Neural progenitor cell (in vitro differentiated cells): ENCODE data around the gene HKDC1. TPM values are rescaled to one million over a fixed set of nuclear protein-coding genes. Genes with fewer than 3 reads are reported as not detected.

Experiments used
- DNase-seq: peaks from one replicate; pipeline ENCODE4 v3.0.0-alpha.2; 2016; ENCODE audit warnings: low spot score
- H2AFZ ChIP-seq: fragments of 200-600 bp; sonication (generic); replicated peaks from 2 replicates; pipeline ENCODE4 v1.6.1; 2016; ENCODE audit warnings: antibody characterized with exemption
- H3F3A ChIP-seq: fragments of 200-600 bp; sonication (generic); 2 replicates; pipeline ENCODE4 v1.6.1; 2016; ENCODE audit warnings: antibody characterized with exemption, low read depth
- H3K27ac ChIP-seq: fragments of 200-600 bp; sonication (generic); 2 replicates; pipeline ENCODE4 v1.5.1; 2016; ENCODE audit warnings: mild to moderate bottlenecking
- H3K27me3 ChIP-seq: fragments of 200-600 bp; sonication (generic); 2 replicates; pipeline ENCODE4 v1.6.1; 2016; ENCODE audit warnings: mild to moderate bottlenecking, moderate library complexity
- H3K36me3 ChIP-seq: fragments of 200-600 bp; sonication (generic); 2 replicates; pipeline ENCODE4 v1.5.1; 2016
- H3K4me1 ChIP-seq: fragments of 200-600 bp; sonication (generic); 2 replicates; pipeline ENCODE4 v1.6.1; 2016; ENCODE audit warnings: mixed run types
- H3K4me2 ChIP-seq: fragments of 200-600 bp; sonication (generic); 2 replicates; pipeline ENCODE4 v1.6.1; 2016
- H3K4me3 ChIP-seq: fragments of 200-600 bp; sonication (generic); 2 replicates; pipeline ENCODE4 v1.5.1; 2016
- H3K79me2 ChIP-seq: fragments of 200-600 bp; sonication (generic); 2 replicates; pipeline ENCODE4 v1.6.1; 2016; ENCODE audit warnings: low read depth
- H3K9ac ChIP-seq: fragments of 200-600 bp; sonication (generic); 2 replicates; pipeline ENCODE4 v1.6.1; 2016
- H3K9me3 ChIP-seq: fragments of 200-600 bp; sonication (generic); 2 replicates; pipeline ENCODE4 v1.5.1; 2016; ENCODE audit warnings: low read depth
- H4K20me1 ChIP-seq: fragments of 200-600 bp; sonication (generic); 2 replicates; pipeline ENCODE4 v1.6.1; 2016; ENCODE audit warnings: low read depth
- H3K27ac Mint-ChIP-seq: 3 replicates; pipeline ENCODE4 v1.8.0; 2021; ENCODE audit warnings: mixed read lengths
- H3K27me3 Mint-ChIP-seq: 2 replicates; pipeline ENCODE4 v1.8.0; 2022; ENCODE audit warnings: low read depth, mild to moderate bottlenecking, inconsistent platforms, moderate library complexity, mixed read lengths; ENCODE audit not compliant: insufficient read depth
- H3K36me3 Mint-ChIP-seq: 3 replicates; pipeline ENCODE4 v1.8.0; 2021; ENCODE audit warnings: mixed read lengths
- H3K4me1 Mint-ChIP-seq: 3 replicates; pipeline ENCODE4 v1.8.0; 2021; ENCODE audit warnings: mixed read lengths
- H3K4me3 Mint-ChIP-seq: 3 replicates; pipeline ENCODE4 v1.8.0; 2021; ENCODE audit warnings: mild to moderate bottlenecking, moderate library complexity, mixed read lengths
- H3K9me3 Mint-ChIP-seq: 3 replicates; pipeline ENCODE4 v1.8.0; 2020; ENCODE audit warnings: mixed read lengths
- CTCF ChIP-seq: fragments of 200-600 bp; sonication (generic); IDR thresholded peaks from 2 replicates; pipeline ENCODE4 v1.5.1; 2017; ENCODE audit warnings: antibody characterized with exemption, mild to moderate bottlenecking
- EZH2 ChIP-seq: fragments of 200-600 bp; sonication (generic); IDR thresholded peaks from 2 replicates; pipeline ENCODE4 v1.6.1; 2017; ENCODE audit warnings: antibody characterized with exemption, mild to moderate bottlenecking, moderate library complexity
- EZH2phosphoT487 ChIP-seq: fragments of 200-600 bp; sonication (generic); IDR thresholded peaks from 2 replicates; pipeline ENCODE4 v1.6.1; 2017; ENCODE audit warnings: antibody characterized with exemption
- total RNA-seq: library from RNA; depleted of rRNA; stranded (reverse); fragments of >200 nt; gene quantifications from 2 replicates; pipeline ENCODE4 v1.2.3, GENCODE V29; 2015; ENCODE audit warnings: low replicate concordance

Gene HKDC1
- total RNA-seq, 1 donor from 2014 or later, result 0.30 TPM

DNA sequence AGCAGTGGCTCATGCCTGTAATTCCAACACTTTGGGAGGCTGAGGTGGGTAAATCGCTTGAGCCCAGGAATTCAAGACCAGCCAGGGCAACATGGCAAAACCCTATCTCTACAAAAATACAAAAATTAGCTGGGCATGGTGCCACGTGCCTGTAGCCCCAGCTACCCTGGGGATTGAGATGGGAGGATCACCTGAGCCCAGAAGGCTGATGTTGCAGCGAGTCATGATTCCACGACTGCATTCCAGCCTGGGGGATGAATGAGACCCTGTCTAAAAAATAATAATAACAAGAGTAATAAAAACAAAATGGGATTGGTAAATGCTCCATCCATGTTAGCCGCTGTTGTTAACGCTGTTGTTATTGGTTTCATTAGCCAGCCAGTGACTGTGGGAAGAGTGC lies 1.3 kb upstream of the HKDC1 start:
- no peak overlapping the region for H3K27ac Mint-ChIP-seq
- peaks cover 4% of the 10 kb centered on the region for H3K9me3 Mint-ChIP-seq
- H3K9ac ChIP-seq, result no peak overlapping the region
- TF ChIP-seq EZH2, result no peak
- H3K4me3 Mint-ChIP-seq, result no peak overlapping the region
- no peaks in the 10 kb centered on the region for H4K20me1 ChIP-seq
- H3K79me2 ChIP-seq, result no peaks in the 10 kb centered on the region
- H3K9me3 ChIP-seq, result no peaks in the 10 kb centered on the region
- no peaks in the 10 kb centered on the region for H3K27me3 ChIP-seq
- H3K27ac ChIP-seq, result no peak overlapping the region
- H3K4me1 ChIP-seq, result no peaks in the 10 kb centered on the region
- H3K36me3 Mint-ChIP-seq, result no peaks in the 10 kb centered on the region
- H2AFZ ChIP-seq, result no peak overlapping the region
- H3K4me2 ChIP-seq, result no peak overlapping the region
- DNase-seq, result no peak
- no peaks in the 10 kb centered on the region for H3F3A ChIP-seq
- no peak overlapping the region for H3K4me3 ChIP-seq
- H3K27me3 Mint-ChIP-seq, result peaks cover 2% of the 10 kb centered on the region
- H3K36me3 ChIP-seq, result no peaks in the 10 kb centered on the region
- peaks cover 8% of the 10 kb centered on the region for H3K4me1 Mint-ChIP-seq

- Histone ChIP-seq H3K4me3 (no peak overlapping the region), H4K20me1 (no peaks in the 10 kb centered on the region), H3F3A (no peaks in the 10 kb centered on the region), H3K36me3 (no peaks in the 10 kb centered on the region), H3K27ac (no peak overlapping the region), H3K4me2 (no peak overlapping the region), H3K79me2 (no peaks in the 10 kb centered on the region), H3K4me1 (no peaks in the 10 kb centered on the region), H3K9me3 (no peaks in the 10 kb centered on the region), H2AFZ (no peak overlapping the region), H3K27me3 (no peaks in the 10 kb centered on the region), H3K9ac (no peak overlapping the region)
- Mint-ChIP-seq H3K9me3 (no peaks in the 10 kb centered on the region), H3K27ac (no peak overlapping the region), H3K36me3 (no peaks in the 10 kb centered on the region), H3K4me3 (no peak overlapping the region), H3K27me3 (peaks cover 5% of the 10 kb centered on the region), H3K4me1 (peaks cover 15% of the 10 kb centered on the region)
- TF ChIP-seq CTCF, result no peak
- TF ChIP-seq EZH2phosphoT487, result no peak
- TF ChIP-seq EZH2, result no peak
- DNase-seq, result no peak
Observed at GRCh38 chr10:69220507-69220906, 375 bp downstream of the HKDC1 start.

DNA sequence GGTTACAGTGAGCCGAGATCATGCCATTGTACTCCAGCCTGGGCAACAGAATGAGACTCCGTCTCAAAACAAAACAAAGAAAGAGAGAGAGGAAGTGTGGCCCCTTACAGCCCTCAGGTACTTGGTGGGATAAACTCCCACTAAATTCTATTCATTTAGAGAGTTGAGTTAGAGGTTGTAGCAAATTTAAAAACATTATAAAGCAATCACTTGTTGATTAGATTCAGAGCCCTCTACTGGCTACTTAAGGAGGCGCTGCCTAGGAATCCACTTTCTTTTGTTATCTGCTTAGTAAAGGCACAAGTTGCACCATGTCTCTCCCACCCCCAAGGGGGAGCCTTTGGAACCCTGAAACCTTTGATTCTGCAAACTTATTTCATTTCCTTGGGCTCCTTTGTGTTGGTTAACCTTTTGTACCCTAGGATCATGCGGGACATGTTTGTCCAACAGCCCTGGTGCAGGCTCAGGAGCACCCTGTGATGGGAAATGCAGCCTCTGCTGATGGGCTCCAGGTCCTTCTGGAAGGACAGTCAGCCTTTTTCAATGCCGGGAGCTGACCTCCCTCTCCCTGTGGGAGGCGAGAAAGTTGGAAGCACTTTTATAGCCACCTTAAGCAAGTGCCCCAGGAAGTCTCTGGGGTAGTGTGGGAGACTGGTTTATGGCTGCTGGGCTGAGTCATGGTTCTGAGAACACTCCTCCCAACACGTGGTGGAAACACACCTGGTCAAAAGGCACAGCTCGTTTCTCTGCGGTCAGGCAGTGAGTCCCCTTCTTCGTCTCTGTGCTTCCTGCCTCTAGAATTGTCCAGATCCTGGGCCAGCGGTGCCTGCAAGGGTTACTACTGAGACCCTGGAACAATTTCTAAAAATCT lies 2.3 kb downstream of the HKDC1 start:
- no peaks in the 10 kb centered on the region for H4K20me1 ChIP-seq
- no peaks in the 10 kb centered on the region for H3K9me3 ChIP-seq
- no peak overlapping the region for H3K9ac ChIP-seq
- H3K4me3 ChIP-seq, result no peak overlapping the region
- H3K27me3 ChIP-seq, result no peaks in the 10 kb centered on the region
- H3K27ac Mint-ChIP-seq, result no peak overlapping the region
- H3K4me1 ChIP-seq, result no peaks in the 10 kb centered on the region
- peaks cover 22% of the 10 kb centered on the region for H3K4me1 Mint-ChIP-seq
- peak overlapping the region; percentile 99 for H2AFZ ChIP-seq
- H3K27me3 Mint-ChIP-seq, result peaks cover 6% of the 10 kb centered on the region
- H3K36me3 ChIP-seq, result no peaks in the 10 kb centered on the region
- H3K4me2 ChIP-seq, result no peak overlapping the region
- H3K4me3 Mint-ChIP-seq, result no peak overlapping the region
- H3K9me3 Mint-ChIP-seq, result no peaks in the 10 kb centered on the region
- peak; percentile 77 for DNase-seq
- no peaks in the 10 kb centered on the region for H3K79me2 ChIP-seq
- TF ChIP-seq CTCF (peak; percentile 75), EZH2 (no peak), EZH2phosphoT487 (no peak)
- H3F3A ChIP-seq, result no peaks in the 10 kb centered on the region
- H3K27ac ChIP-seq, result no peak overlapping the region
- H3K36me3 Mint-ChIP-seq, result no peaks in the 10 kb centered on the region

GRCh38 chr10:69223028-69223342 lies 2.9 kb downstream of the HKDC1 start:
- no peaks in the 10 kb centered on the region for H3K9me3 Mint-ChIP-seq
- no peaks in the 10 kb centered on the region for H3K4me1 ChIP-seq
- no peak overlapping the region for H3K27ac Mint-ChIP-seq
- no peaks in the 10 kb centered on the region for H3K79me2 ChIP-seq
- no peaks in the 10 kb centered on the region for H3K36me3 Mint-ChIP-seq
- H3K4me2 ChIP-seq, result no peak overlapping the region
- H3K4me3 ChIP-seq, result no peak overlapping the region
- no peaks in the 10 kb centered on the region for H4K20me1 ChIP-seq
- H3K4me1 Mint-ChIP-seq, result peaks cover 28% of the 10 kb centered on the region
- peak overlapping the region; percentile 99 for H2AFZ ChIP-seq
- TF ChIP-seq CTCF (no peak), EZH2 (no peak), EZH2phosphoT487 (no peak)
- H3K4me3 Mint-ChIP-seq, result no peak overlapping the region
- H3K9ac ChIP-seq, result no peak overlapping the region
- DNase-seq, result no peak
- no peak overlapping the region for H3K27ac ChIP-seq
- no peaks in the 10 kb centered on the region for H3K27me3 ChIP-seq
- H3K36me3 ChIP-seq, result no peaks in the 10 kb centered on the region
- no peaks in the 10 kb centered on the region for H3K9me3 ChIP-seq
- no peaks in the 10 kb centered on the region for H3F3A ChIP-seq
- peaks cover 8% of the 10 kb centered on the region for H3K27me3 Mint-ChIP-seq
